Stimulated activated effector memory CD8-positive, alpha-beta T cell treated with anti-CD3 and anti-CD28 coated beads, Interleukin-12 subunit alpha, Interleukin-12 subunit beta, amount 100 ng/mL, for 72 hours (primary cell): ENCODE data around the gene GTF3C2.

Experiments used
- ATAC-seq: fragments of 150-1000 bp; cut with Tn5 transposase; 2 replicates; pipeline ENCODE4 v1.10.0; 2021
- DNase-seq, 2 donors: peaks; one replicate each; pipeline ENCODE4 v3.0.0; 2021 to 2022; ENCODE audit warnings: low spot score in 2 of 2
- H3K27ac Mint-ChIP-seq: one replicate; pipeline ENCODE4 v1.8.0; 2022; ENCODE audit warnings: mild to moderate bottlenecking, mixed read lengths
- H3K36me3 Mint-ChIP-seq: one replicate; pipeline ENCODE4 v1.8.0; 2022; ENCODE audit warnings: mild to moderate bottlenecking, mixed read lengths
- H3K4me1 Mint-ChIP-seq: one replicate; pipeline ENCODE4 v1.8.0; 2022; ENCODE audit warnings: mixed read lengths
- H3K4me3 Mint-ChIP-seq: one replicate; pipeline ENCODE4 v1.8.0; 2022; ENCODE audit warnings: mild to moderate bottlenecking, mixed read lengths
- H3K9me3 Mint-ChIP-seq: one replicate; pipeline ENCODE4 v1.8.0; 2022; ENCODE audit warnings: mixed read lengths

GTF3C2 gene, protein sequence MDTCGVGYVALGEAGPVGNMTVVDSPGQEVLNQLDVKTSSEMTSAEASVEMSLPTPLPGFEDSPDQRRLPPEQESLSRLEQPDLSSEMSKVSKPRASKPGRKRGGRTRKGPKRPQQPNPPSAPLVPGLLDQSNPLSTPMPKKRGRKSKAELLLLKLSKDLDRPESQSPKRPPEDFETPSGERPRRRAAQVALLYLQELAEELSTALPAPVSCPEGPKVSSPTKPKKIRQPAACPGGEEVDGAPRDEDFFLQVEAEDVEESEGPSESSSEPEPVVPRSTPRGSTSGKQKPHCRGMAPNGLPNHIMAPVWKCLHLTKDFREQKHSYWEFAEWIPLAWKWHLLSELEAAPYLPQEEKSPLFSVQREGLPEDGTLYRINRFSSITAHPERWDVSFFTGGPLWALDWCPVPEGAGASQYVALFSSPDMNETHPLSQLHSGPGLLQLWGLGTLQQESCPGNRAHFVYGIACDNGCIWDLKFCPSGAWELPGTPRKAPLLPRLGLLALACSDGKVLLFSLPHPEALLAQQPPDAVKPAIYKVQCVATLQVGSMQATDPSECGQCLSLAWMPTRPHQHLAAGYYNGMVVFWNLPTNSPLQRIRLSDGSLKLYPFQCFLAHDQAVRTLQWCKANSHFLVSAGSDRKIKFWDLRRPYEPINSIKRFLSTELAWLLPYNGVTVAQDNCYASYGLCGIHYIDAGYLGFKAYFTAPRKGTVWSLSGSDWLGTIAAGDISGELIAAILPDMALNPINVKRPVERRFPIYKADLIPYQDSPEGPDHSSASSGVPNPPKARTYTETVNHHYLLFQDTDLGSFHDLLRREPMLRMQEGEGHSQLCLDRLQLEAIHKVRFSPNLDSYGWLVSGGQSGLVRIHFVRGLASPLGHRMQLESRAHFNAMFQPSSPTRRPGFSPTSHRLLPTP

DNA sequence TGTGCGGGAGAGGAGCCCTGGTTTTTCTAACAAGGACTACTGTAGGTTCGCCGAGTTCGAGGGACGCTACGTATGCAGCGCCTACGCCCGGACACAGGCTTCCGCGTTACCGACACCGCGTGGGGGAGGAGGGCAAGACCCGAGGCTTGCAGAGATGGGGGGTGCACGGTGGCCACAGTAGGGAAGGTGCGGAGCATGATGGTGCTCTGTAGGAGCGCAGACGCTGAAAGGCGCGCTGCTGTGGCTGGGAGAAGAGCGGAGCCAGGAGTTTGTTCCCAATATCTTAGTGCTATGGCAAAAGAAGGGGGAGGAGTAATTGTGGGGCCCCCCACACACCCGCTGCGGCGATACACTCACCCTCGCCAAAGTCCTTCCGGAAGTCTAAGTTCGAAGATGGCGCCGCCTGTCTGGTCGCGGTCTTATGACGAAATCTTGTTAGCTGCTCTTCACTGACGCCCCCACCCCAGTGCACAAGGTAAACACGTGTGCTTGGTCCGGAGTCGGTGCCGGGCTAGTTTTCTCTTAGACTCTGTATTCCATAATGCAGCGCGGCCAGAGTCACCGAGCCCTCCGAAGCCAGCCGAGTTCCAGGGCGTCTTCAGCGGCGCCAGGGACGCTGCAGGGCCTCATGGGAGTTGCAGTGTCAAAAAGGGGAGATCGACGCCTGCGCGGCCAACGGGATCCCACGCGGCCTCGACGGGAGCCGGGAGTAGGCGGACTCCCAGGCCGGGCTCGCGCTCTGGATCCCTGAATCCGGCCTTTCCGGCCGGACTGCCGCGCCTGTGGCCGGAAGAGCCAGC lies at the start of gene GTF3C2:
Gene GTF3C2 (minus strand): TSS at position 383 of the 800 bp plus-strand sequence. CDS start 13,210 bp downstream, outside the sequence.
- ATAC-seq, result peak; percentile 89
- H3K36me3 Mint-ChIP-seq, result peaks cover 41% of the 10 kb centered on the region

GRCh38 chr2:27400348-27401135 lies 44.0 kb upstream of the GTF3C2 start:
- H3K36me3 Mint-ChIP-seq, result peaks cover 86% of the 10 kb centered on the region
- peaks cover 25% of the 10 kb centered on the region for H3K4me1 Mint-ChIP-seq
- no peak overlapping the region for H3K4me3 Mint-ChIP-seq
- no peaks in the 10 kb centered on the region for H3K9me3 Mint-ChIP-seq
- DNase-seq (no peak), ATAC-seq (no peak)
- peak overlapping the region; percentile 38 for H3K27ac Mint-ChIP-seq

More for the DNA sequence above, at the start of gene GTF3C2:
- Mint-ChIP-seq H3K4me3 (peak within 1 kb of the TSS; percentile 98), H3K27ac (peak within 1 kb of the TSS; percentile 95), H3K9me3 (no peaks in the 10 kb centered on the region), H3K4me1 (peaks cover 34% of the 10 kb centered on the region)
- peak; percentile 84 to 97 for DNase-seq

DNA sequence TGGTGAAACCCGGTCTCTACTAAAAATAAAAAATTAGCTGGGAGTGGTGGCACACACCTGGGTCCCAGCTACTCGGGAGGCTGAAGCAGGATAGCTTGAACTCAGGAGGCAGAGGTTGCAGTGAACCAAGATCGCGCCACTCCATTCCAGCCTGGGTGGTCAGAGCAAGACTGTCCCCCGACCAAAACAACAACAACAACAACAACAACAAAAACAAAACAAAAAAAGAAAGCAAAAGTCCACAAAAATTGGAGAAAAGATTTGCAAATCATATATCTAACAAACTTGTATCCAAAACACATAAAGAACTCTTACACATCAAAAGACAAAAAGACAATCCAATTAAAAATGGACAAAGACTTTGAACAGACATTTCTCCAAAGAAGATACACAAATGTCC lies 42.4 kb upstream of the GTF3C2 start:
- Mint-ChIP-seq H3K4me3 (no peak overlapping the region), H3K9me3 (no peaks in the 10 kb centered on the region), H3K4me1 (peaks cover 25% of the 10 kb centered on the region), H3K36me3 (peaks cover 85% of the 10 kb centered on the region), H3K27ac (peak overlapping the region; percentile 43)
- ATAC-seq (no peak), DNase-seq (no peak)

DNA sequence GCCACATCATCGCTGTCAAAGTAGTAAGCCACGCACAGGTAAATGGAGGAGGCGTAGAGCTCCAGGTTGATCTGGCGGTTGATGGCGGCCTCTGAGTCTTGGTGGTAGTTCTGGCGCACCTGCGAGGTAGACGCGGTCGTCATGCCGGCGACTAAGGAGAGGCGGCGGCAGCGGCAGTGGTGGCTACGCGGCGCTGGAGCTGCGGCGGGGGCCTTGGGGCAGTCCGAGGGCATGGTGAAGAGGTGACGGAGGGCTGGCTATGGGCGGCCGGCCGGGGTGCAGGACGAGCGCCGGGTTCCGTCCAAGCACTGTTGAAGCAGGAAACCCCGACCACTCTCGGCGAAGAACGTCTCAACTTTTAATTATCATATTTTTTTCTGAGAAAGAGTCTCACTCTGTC lies 36.7 kb upstream of the GTF3C2 start:
- peaks cover 64% of the 10 kb centered on the region for H3K36me3 Mint-ChIP-seq
- no peak overlapping the region for H3K27ac Mint-ChIP-seq
- DNase-seq (no peak), ATAC-seq (no peak)
- H3K4me3 Mint-ChIP-seq, result no peak overlapping the region
- no peaks in the 10 kb centered on the region for H3K9me3 Mint-ChIP-seq
- H3K4me1 Mint-ChIP-seq, result peaks cover 26% of the 10 kb centered on the region

- Mint-ChIP-seq H3K4me1 (peaks cover 19% of the 10 kb centered on the region), H3K27ac (peak overlapping the region; percentile 88), H3K4me3 (peak overlapping the region; percentile 49), H3K9me3 (no peaks in the 10 kb centered on the region), H3K36me3 (peaks cover 66% of the 10 kb centered on the region)
- ATAC-seq, result peak; percentile 64
- DNase-seq, result no peak
Measured at GRCh38 chr2:27390822-27391679, 34.5 kb upstream of the GTF3C2 start.

DNA sequence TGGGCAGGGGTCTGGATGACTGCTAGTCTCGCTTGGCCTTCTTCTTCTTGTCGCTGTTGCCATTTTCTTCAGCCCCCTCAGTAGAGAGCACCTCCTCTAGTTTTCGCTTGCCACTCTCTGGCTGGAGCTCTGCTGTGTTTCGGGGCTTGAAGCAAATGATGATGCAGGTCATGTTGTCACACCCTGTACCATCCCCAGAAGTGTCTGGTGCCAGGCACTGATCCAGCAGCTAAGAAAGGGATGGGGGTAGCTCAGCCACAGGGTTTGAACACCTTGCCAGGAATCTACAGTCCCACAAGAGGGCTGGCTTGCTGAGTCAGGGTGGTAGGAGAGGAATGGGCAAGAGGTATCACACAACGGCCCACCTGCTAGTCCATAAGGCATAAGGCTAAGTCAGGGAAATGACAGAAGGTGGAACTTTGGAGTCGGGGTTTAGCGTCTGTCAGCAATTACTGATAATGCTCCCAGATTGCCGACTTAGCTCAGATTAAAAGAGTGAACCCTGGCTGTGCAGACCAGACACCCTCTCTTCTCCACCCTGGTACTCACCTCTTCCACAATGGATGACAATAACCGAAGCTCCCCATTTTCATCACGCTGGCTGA lies 25.1 kb upstream of the GTF3C2 start:
- no peaks in the 10 kb centered on the region for H3K9me3 Mint-ChIP-seq
- DNase-seq, result no peak
- peak overlapping the region; percentile 82 for H3K4me3 Mint-ChIP-seq
- peaks cover 45% of the 10 kb centered on the region for H3K4me1 Mint-ChIP-seq
- no peak for ATAC-seq
- peak overlapping the region; percentile 96 for H3K27ac Mint-ChIP-seq
- H3K36me3 Mint-ChIP-seq, result peaks cover 99% of the 10 kb centered on the region

- peaks cover 46% of the 10 kb centered on the region for H3K4me1 Mint-ChIP-seq
- ATAC-seq, result peak; percentile 93
- peak within 1 kb of the TSS; percentile 82 for H3K4me3 Mint-ChIP-seq
- DNase-seq, result peak; percentile 73 to 93
- H3K9me3 Mint-ChIP-seq, result no peaks in the 10 kb centered on the region
- peak within 1 kb of the TSS; percentile 96 for H3K27ac Mint-ChIP-seq
- peaks cover 100% of the 10 kb centered on the region for H3K36me3 Mint-ChIP-seq
Measured at GRCh38 chr2:27380626-27381545, 24.3 kb upstream of the GTF3C2 start, which contains the start of gene ZNF513. Gene ZNF513, minus strand, starts transcription at chr2:27380734. Its CDS starts 208 bp downstream, at chr2:27380526.

- Mint-ChIP-seq H3K27ac (peak overlapping the region; percentile 96), H3K36me3 (peaks cover 100% of the 10 kb centered on the region), H3K4me3 (peak overlapping the region; percentile 82), H3K9me3 (no peaks in the 10 kb centered on the region), H3K4me1 (peaks cover 51% of the 10 kb centered on the region)
- peak; percentile 67 for ATAC-seq
- DNase-seq, result no peak
Measured at GRCh38 chr2:27379836-27380625, 23.5 kb upstream of the GTF3C2 start.

- no peaks in the 10 kb centered on the region for H3K9me3 Mint-ChIP-seq
- peaks cover 100% of the 10 kb centered on the region for H3K36me3 Mint-ChIP-seq
- H3K4me1 Mint-ChIP-seq, result peaks cover 51% of the 10 kb centered on the region
- H3K4me3 Mint-ChIP-seq, result peak overlapping the region; percentile 82
- DNase-seq (no peak), ATAC-seq (no peak)
- H3K27ac Mint-ChIP-seq, result peak overlapping the region; percentile 96
Measured at GRCh38 chr2:27379383-27379835, 22.8 kb upstream of the GTF3C2 start.

- peak overlapping the region; percentile 96 for H3K27ac Mint-ChIP-seq
- peaks cover 100% of the 10 kb centered on the region for H3K36me3 Mint-ChIP-seq
- ATAC-seq (no peak), DNase-seq (no peak)
- peaks cover 51% of the 10 kb centered on the region for H3K4me1 Mint-ChIP-seq
- H3K4me3 Mint-ChIP-seq, result peak overlapping the region; percentile 82
- no peaks in the 10 kb centered on the region for H3K9me3 Mint-ChIP-seq
Measured at GRCh38 chr2:27378809-27379290, 22.3 kb upstream of the GTF3C2 start.

GRCh38 chr2:27378096-27378808 lies 21.7 kb upstream of the GTF3C2 start:
- H3K27ac Mint-ChIP-seq, result peak overlapping the region; percentile 96
- ATAC-seq, result no peak

More at GRCh38 chr2:27378096-27378808, 21.7 kb upstream of the GTF3C2 start:
- DNase-seq, result no peak
- peaks cover 51% of the 10 kb centered on the region for H3K4me1 Mint-ChIP-seq
- H3K4me3 Mint-ChIP-seq, result no peak overlapping the region
- H3K9me3 Mint-ChIP-seq, result no peaks in the 10 kb centered on the region
- H3K36me3 Mint-ChIP-seq, result peaks cover 100% of the 10 kb centered on the region
